GM12801 (cell line): Measurements from ENCODE around the gene SPEF2.

Experiments
- CTCF ChIP-seq: IDR thresholded peaks from one replicate; pipeline ENCODE4 v1.5.1; 2011; ENCODE audit warnings: control low read depth; ENCODE audit not compliant: insufficient read length; ENCODE audit errors: extremely low read depth

The SPEF2 gene

GRCh38 chr5:35835796-35836742, 218.4 kb downstream of the SPEF2 start:
- TF ChIP-seq CTCF, result no peak

GRCh38 chr5:35838370-35839042, 220.8 kb downstream of the SPEF2 start:
- TF ChIP-seq CTCF, result no peak

- TF ChIP-seq CTCF, result no peak
Observed at GRCh38 chr5:35842856-35843255, 225.2 kb downstream of the SPEF2 start.

GRCh38 chr5:35847491-35847890, 229.8 kb downstream of the SPEF2 start:
- TF ChIP-seq CTCF, result no peak

GRCh38 chr5:35847961-35848360, 230.3 kb downstream of the SPEF2 start:
- no peak for TF ChIP-seq CTCF

GRCh38 chr5:35849860-35850259, 232.2 kb downstream of the SPEF2 start:
- TF ChIP-seq CTCF, result no peak

- TF ChIP-seq CTCF, result no peak
Observed at GRCh38 chr5:35850967-35851680, 233.5 kb downstream of the SPEF2 start.
